Embryonic facial prominence (tissue), 1 donor: ENCODE results near the gene CD22.

Experiments used
- DNase-seq: peaks from one replicate; pipeline ENCODE4 v3.0.0-alpha.2; 2016; ENCODE audit errors: extremely low spot score

Gene CD22

DNA sequence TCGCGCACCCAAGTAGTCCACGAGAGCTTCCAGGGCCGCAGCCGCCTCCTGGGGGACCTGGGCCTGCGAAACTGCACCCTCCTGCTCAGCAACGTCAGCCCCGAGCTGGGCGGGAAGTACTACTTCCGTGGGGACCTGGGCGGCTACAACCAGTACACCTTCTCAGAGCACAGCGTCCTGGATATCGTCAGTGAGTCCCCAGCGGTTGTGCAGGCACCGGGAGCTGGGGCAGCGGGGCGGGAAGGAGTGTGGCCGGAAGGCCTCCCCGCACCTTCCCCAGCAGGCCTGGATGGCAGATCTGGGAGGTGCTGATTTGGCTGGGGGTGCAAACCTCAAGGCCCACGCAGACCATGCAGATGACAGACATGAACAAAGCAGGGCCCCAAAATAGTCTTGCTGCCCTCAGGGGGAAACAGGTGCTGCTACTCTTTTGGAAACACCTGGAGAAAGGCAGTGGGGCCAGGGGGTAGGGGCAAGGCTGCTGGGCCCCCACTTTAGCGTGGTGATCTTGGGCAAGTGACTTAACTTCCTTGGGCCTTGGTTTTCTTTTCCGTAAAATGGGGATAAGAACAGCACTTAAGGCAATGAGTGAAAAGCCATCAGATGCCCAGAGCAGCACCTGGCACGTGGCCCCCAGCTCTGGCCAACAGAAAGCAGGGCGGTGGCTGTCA lies 33.1 kb upstream of the CD22 start:
- no peak for DNase-seq

DNA sequence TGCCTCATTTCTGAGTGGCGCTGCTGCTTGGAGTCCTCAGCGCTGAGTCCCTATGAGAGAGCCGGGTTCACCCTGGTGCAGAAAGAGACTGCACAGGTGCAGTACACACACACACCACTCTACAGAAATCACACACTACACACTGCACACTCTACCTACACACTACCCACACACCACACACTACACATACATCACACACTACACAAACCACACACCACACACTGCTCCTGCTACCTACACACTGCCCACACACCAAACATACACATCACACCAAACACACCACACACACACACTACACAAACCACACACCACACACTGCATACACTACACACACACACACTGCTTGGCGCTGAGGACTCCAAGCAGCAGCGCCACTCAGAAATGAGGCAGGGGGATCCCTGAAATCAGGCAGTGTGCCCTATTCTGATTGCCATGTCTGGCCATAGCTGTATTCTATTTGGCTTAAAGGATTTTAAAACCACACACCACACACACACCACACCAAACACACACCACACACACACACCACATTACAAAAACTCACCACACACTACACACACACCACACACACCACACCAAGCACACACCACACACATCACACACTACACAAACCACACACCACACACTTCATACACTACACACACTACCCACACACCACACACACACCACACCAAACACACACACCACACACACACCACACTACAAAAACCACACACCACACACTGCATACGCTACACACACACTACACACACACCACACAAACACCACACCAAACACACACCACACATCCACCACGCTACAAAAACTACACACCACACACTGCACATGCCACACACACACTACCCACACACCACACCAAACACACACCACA lies 32.1 kb upstream of the CD22 start:
- no peak for DNase-seq

DNA sequence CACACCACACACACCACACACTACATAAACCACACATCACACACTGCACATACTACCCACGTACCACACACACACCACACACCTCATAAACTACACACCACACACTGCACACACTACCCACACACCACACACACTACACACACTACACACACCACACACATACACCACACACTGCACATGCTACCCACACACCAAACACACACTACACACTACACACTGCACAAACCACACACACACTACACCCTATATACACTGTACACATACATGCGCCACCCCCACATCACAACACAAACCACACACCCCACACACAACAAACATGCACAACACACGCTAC lies 31.5 kb upstream of the CD22 start:
- DNase-seq: no peak

DNA sequence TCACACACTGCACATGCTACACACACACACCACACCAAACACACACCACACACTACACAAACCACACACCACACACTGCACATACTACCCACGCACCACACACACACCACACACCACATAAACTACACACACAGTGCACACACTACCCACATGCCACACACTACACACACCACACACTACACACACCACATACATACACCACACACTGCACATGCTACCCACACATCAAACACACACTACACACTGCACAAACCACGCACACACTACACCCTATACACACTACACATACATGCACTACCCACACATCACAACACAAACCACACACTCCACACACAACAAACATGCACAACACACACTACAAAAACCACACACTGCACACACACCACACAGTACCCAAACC lies 31.1 kb upstream of the CD22 start:
- no peak for DNase-seq

DNA sequence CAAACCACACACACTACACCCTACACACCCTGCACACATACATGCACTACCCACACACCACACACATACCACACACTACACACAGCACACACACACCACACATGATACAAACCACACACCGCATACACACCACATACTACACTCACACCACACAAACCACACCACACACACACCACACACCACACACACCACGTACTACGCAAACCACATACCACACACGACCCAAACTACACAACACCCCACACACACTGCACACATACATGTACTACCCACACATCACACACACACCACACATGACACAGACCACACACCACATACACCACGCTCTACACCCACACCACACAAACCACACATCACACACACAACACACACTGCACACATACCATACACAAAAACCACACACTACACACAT lies 30.4 kb upstream of the CD22 start:
- DNase-seq: no peak

DNA sequence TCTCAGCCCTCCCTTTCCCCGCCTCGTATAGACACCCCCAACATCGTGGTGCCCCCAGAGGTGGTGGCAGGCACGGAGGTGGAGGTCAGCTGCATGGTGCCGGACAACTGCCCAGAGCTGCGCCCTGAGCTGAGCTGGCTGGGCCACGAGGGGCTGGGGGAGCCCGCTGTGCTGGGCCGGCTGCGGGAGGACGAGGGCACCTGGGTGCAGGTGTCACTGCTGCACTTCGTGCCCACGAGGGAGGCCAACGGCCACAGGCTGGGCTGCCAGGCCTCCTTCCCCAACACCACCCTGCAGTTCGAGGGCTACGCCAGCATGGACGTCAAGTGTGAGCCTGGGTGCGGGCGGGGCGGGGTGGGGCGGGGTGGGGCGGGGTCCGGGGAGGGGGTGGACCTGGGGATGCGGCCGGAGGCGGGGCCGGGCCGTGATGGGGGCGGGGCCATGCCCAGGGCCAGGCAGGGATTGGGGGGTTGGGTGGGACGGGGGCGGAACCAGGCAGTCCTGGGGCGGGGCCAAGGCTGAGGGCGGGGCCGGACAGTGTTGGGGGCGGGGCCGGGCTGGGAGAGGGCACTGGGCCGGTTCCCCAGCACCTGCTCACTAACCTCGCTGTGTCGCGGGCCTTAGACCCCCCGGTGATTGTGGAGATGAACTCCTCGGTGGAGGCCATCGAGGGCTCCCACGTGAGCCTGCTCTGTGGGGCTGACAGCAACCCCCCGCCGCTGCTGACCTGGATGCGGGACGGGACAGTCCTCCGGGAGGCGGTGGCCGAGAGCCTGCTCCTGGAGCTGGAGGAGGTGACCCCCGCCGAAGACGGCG lies 29.3 kb upstream of the CD22 start:
- DNase-seq: no peak

DNA sequence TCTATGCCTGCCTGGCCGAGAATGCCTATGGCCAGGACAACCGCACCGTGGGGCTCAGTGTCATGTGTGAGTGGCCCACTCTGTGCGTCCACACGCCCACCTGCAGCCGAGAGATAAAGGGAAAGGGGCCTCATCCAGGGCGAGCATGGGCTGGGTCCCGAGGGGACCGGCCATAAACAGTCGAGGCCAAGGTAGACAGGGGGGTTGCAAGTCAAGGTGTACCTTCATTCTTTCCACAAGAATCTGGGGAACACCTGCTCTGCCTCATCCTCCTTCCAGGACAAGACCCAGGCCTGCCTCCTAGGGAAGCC lies 28.7 kb upstream of the CD22 start:
- no peak for DNase-seq

DNA sequence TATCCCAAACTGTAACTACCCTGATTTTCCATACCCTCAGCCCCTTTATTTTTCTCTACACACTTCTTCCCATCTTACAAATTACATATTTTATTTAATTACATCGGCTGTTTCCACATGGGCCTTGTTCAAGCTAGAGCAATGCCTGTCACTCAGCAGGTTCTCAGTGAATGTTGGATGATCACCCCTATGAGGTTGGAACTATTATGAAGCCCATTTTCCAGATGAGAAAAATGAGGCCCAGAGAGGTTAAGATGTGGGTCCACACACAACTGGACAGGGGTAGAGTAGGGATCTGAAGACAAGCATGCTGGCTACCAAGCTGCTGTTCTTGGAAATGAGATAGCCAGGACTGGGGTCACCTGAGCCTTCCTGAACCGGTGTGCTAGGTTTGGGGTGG lies 27.0 kb upstream of the CD22 start:
- no peak for DNase-seq

DNA sequence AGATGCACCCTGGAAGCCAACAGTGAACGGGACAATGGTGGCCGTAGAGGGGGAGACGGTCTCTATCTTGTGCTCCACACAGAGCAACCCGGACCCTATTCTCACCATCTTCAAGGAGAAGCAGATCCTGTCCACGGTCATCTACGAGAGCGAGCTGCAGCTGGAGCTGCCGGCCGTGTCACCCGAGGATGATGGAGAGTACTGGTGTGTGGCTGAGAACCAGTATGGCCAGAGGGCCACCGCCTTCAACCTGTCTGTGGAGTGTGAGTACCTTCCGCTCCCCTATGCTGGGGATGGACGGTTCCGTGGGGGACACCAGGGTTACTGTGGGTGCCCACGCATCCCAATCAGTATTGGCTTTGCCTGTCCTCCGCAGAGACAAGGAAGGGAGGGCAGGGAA lies 26.5 kb upstream of the CD22 start:
- no peak for DNase-seq

DNA sequence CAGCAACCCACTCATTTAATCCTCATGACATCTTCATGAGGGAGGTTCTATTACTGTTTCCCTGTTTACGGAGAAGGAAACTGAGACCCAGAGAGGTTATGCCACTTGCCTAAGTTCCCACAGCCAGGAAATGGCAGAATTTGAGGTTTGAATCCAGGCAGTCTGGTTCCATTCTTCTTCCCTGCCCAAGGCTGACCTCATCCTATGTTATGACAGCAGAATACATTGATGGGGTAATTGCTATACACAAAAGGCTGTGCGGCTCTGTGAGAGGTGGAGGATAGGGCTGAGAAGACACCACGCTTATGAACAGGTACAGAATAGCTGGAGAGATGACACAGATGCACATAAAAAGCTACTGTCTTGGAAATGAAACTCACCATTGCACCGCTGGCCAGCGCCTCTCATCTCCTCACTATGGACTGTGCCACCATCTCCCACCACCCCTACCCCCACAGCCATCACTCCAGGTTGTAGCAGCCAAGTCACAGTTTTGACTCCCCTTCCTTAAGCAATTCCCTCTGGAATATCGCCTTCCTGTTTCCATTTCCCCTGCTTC lies 25.6 kb upstream of the CD22 start:
- no peak for DNase-seq

DNA sequence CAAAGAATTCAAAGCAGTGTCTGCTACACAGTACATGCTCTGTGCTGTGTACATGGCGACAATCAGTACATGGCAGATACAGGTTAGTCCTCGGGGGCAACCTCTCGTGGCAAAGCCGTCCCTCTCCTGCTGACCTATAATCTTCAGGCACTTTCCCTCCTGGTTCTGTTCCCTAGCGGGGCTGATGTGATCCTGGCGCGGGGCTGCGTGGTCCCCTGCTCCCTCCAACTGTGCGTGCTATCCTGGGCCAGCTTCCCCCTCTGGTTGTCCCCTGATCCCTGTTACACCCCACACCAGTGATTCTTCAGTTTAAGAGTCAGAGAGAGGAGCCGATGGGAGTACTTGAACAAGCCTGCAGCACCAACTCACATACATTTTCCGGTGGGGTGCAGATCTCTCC lies 25.0 kb upstream of the CD22 start:
- no peak for DNase-seq

DNA sequence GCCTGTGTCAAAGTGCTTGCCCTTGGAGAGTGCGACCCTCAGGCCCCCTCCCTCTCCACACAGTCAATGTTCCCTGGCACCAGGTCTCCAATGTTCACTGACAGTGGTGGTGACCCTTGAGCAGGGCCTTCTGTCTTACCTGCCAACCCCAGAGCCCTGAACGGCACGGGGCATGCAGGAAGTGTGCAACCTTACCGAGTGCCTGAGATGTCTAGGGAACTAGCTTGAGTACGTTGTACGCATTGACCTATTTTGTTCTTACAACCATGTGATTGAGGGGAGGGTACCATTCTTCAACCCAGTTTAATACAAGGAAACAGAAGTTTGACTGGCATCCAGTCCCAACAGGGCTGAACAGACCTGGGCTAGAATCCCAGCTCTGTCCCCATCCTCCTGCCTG lies 23.8 kb upstream of the CD22 start:
- no peak for DNase-seq

DNA sequence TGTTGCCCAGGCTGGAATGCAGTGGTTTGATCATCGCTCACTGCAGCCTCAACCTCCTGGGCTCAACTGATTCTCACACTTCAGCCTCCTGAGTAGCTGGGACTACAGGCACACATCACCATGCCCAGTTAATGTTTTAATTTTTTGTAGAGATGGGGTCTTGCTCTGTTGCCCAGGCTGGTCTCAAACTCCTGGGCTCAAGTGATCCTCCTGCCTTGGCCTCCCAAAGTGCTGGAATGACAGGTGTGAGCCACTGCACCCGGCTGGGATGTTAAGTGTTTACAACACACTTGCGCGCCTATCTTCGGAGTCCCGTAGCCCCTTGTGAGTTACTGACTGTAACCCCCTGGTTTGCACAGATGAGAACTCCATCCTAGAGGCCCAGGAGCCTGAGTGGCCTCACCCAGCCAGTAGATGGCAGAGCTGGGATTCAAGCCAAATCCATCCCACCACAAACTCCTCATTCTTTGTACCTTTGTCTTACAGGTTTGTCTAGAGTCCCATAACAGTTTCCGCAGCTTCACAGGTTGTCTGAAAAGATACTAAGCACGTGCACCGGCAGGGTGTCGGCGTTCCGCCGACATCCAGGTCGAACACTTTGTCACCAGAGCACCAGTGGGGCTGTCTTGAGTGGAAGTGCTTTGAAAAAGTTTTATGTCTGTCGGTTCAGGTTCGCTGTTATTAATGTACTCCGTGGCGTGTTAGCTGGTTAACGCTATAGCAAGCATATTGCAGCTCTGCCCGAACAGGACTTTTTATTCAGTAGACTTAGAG lies 22.3 kb upstream of the CD22 start:
- no peak for DNase-seq

DNA sequence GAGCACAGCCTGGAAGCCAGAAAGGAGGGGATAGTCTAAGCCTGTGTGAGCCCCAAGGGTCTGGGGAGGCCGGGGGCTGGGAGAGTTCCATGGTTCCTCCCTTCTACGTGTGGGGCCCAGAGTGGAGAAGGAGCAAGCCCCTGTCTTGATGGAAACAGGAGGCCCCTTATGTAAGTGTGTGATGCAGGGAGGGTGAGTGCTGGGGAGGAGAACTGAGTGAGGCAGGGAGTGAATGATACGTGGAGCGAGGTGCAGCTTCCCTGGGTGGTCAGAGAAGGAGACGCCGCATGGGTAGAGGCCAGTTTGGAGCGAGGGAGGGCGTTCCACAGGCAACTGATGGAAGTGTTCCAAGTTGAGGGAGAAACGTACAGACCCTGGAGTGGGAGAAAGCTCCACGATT lies 21.1 kb upstream of the CD22 start:
- DNase-seq: no peak

DNA sequence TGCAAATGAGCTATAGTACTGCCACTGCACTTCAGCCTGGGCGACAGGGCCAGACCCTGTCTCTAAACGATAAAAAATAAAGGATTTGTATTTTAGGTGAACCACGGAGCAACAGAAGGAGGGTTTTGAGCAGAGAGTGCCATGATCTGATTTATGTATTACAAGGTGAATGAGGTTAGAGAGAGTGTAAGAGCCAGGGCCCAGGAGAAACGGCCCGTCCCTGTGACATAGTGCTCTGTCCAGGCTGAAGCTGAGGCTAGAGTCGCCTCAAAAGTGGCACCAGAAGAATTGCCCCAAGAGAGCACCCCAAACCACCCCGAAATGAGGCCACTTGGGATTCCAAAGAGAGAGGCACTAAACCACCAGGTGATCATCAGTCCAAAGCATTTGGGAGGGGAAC lies 20.1 kb upstream of the CD22 start:
- DNase-seq: no peak

DNA sequence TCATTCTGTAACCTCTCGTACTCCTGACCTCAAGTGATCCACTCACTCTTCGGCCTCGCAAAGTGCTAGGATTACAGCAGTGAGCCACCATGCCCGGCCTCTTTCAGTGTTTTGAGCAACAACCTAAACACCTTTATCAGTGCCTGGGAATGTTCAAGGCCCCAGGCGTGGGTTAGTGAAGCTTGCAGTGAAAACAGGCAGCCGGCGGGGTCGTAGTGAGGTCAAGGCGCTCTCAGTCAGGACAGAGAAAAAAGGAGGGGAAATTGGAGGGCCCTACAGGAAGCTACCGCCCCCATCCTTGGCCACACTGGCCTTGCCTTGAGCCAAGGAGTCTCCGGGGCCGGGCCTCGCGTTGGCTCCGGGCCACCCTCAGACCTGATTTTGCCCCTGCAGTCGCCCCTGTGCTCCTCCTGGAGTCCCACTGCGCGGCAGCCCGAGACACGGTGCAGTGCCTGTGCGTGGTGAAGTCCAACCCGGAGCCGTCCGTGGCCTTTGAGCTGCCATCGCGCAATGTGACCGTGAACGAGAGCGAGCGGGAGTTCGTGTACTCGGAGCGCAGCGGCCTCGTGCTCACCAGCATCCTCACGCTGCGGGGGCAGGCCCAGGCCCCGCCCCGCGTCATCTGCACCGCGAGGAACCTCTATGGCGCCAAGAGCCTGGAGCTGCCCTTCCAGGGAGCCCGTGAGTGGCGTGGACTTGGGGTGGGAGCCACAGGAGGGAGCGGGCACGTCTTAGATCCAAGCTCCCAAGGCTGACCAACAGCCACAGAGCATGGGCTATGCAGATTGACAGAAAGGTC lies 19.3 kb upstream of the CD22 start:
- DNase-seq: no peak

DNA sequence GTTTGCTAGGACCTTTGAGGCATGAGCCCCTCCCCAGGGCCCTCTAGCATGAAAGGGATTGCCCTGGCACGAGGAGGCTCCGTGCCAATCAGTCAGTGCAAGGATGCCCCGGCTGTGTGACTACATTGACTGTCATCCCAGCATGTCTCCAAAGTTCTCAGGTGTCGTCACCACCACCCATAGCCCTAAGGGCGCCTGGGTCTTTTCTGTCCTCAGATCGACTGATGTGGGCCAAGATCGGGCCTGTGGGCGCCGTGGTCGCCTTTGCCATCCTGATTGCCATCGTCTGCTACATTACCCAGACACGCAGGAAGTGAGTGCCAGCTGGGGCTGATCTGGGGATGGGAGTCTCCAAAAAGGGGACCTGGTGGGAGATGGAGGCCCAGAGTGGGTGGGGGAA lies 18.7 kb upstream of the CD22 start:
- DNase-seq: no peak

DNA sequence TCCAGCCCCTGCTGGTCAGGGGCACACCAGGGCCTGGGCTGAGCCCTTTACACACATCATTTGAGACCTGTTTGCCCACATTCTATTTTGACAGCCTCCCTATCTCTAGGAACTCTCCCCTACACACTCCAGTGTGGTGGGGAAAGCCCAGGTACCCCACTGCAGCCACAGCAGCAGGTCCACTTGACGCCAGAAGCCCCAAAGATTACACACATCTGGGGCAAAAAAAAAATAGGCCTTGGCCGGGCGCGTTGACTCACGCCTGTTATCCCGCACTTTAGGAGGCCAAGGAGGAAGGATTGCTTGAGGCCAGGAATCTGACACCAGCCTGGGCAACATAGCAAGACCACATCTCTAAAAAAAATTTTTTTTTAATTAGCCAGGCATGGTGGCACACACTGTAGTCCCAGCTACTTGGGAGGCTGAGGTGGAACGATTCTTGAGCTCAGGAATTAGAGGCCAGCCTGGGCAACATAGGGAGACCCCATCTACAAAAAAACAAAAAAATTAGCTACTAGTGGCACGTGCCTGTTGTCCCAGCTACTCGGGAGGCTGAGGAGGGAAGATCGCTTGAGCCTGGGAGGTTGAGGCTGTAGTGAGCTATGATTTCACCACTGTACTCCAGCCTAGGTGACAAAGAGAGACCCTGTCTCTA lies 18.0 kb upstream of the CD22 start:
- no peak for DNase-seq

DNA sequence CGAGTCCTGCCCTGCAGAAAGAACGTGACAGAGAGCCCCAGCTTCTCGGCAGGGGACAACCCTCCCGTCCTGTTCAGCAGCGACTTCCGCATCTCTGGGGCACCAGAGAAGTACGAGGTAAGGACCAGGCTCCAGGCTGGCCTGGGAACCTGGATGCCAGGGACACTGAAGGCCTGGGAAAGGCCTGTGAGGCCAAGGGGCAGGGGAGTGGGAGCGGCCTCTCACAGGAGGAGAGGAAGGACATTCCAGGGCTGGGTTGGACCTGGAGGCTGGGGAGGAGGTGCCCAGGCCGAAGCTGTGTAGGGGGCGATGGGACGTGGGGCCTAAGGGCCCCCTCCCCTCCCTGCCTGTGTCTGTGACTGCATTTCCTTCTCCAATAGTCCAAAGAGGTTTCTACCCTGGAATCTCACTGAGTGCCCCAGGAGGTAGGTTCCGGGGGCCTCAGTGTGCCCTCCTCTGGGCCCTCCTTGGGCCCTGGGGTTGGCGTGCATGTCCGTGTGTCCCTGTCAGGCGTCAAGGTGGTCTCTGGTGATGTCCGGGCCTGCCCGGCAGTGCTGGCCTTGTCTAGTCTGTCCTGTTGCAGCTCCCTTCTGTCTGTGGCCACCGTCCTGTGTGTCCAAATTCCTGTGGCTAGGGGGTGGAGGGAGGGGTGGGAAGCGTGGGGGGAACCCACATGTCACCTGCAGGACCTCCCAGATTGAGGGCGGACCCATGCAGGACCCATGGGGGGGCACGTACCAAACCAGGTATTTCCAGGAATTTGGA lies 16.9 kb upstream of the CD22 start:
- DNase-seq: no peak

DNA sequence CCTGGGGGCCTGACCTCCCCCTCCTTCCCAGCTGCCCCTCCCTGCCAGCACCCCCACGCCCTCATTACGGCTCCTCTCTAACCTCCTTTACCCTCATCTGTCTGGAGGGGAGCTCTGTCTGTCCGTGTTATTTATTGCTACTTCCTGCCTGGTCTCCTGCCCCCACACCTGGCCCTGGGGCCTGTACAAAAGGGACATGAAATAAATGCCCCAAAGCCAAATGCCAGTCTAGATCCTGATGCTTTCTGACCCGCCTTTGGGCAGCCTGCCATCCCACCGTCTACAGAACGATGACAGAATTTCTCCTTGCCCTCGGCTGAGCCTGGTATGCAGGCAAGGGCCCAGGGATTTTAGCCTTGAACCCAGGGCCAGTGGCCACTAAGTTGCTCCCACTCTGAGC lies 15.4 kb upstream of the CD22 start:
- no peak for DNase-seq
